Measurements from ENCODE around the gene CCDC50.
A peak's percentile ranks its signal among the peaks of the same experiment; 100 is the strongest.

Gene CCDC50

GRCh38 chr3:191383124-191383523 lies 53.9 kb downstream of the CCDC50 start:
- no peak for DNase-seq

- no peak for DNase-seq
These were observed 55.9 kb downstream of the CCDC50 start for GRCh38 chr3:191385101-191385500.

GRCh38 chr3:191387441-191388077 lies 58.4 kb downstream of the CCDC50 start:
- no peak for DNase-seq

GRCh38 chr3:191388823-191389222 lies 59.6 kb downstream of the CCDC50 start:
- DNase-seq, result no peak

- DNase-seq, result no peak
These were observed 61.4 kb downstream of the CCDC50 start for GRCh38 chr3:191390580-191390979.

GRCh38 chr3:191391861-191392808 lies 62.9 kb downstream of the CCDC50 start:
- DNase-seq, result no peak

- no peak for DNase-seq
These were observed 64.0 kb downstream of the CCDC50 start for GRCh38 chr3:191393146-191393545.

- no peak for DNase-seq
These were observed 68.6 kb downstream of the CCDC50 start for GRCh38 chr3:191397771-191398170.

- DNase-seq, result no peak
These were observed 69.4 kb downstream of the CCDC50 start for GRCh38 chr3:191398607-191399006.

GRCh38 chr3:191399918-191400317 lies 70.7 kb downstream of the CCDC50 start:
- DNase-seq, result no peak

- DNase-seq, result no peak
These were observed 72.7 kb downstream of the CCDC50 start for GRCh38 chr3:191401775-191402357.

- DNase-seq, result no peak
These were observed 80.7 kb downstream of the CCDC50 start for GRCh38 chr3:191409791-191410359.

GRCh38 chr3:191412759-191413158 lies 83.6 kb downstream of the CCDC50 start:
- peak; percentile 74 to 88 for DNase-seq

GRCh38 chr3:191414286-191414685 lies 85.1 kb downstream of the CCDC50 start:
- DNase-seq, result no peak

- no peak for DNase-seq
These were observed 85.5 kb downstream of the CCDC50 start for GRCh38 chr3:191414732-191415131.

GRCh38 chr3:191415566-191415965 lies 86.4 kb downstream of the CCDC50 start:
- DNase-seq, result no peak

- DNase-seq, result no peak
These were observed 88.2 kb downstream of the CCDC50 start for GRCh38 chr3:191417457-191417729.

GRCh38 chr3:191420771-191421170 lies 91.6 kb downstream of the CCDC50 start:
- DNase-seq, result no peak

GRCh38 chr3:191424881-191425280 lies 95.7 kb downstream of the CCDC50 start:
- DNase-seq, result peak in 1 of 2 experiments; percentile 50

- peak; percentile 52 to 84 for DNase-seq
These were observed 96.1 kb downstream of the CCDC50 start for GRCh38 chr3:191425322-191425734.

- DNase-seq, result no peak
These were observed 97.1 kb downstream of the CCDC50 start for GRCh38 chr3:191426311-191426710.

GRCh38 chr3:191428177-191428576 lies 99.0 kb downstream of the CCDC50 start:
- DNase-seq, result no peak

GRCh38 chr3:191430103-191430502 lies 100.9 kb downstream of the CCDC50 start:
- no peak for DNase-seq

Measured in NCI-H446 (cell line).